Erythroblast (primary cell): Measurements from ENCODE around the gene PEMT.

Experiments
- GATA1 ChIP-seq: IDR thresholded peaks from 2 replicates; pipeline ENCODE4 v1.6.1; 2011; ENCODE audit warnings: low read depth, mild to moderate bottlenecking, control low read depth, low read length, moderate library complexity
- POLR2A ChIP-seq: IDR thresholded peaks from 2 replicates; pipeline ENCODE4 v1.6.1; 2011; ENCODE audit warnings: mild to moderate bottlenecking, low read length

DNA sequence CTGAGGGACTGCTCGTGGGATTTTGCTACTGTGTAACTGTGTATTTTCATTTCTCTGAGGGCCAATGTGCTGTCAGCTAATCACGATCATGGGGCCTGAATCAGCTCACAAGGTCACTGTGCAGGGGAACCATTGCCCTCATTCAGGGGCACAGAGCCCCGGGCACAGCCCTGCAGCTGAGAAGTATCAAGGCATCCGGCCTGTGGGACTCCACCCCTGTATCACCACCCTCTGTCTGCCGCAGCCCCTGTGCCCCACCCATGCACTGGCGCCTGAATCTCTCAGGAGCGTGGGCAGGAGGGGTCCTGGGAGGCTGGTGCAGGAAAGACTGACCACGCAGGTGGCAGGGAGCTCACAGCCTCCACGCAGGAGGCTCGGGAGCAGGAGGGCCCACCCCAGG lies 51.9 kb downstream of the PEMT start:
- TF ChIP-seq POLR2A (no peak), GATA1 (no peak)
